Measurements from ENCODE around the gene ERBB3.

- no peak for TF ChIP-seq POLR2A (IDR thresholded peaks at IDR 0.05; ENCODE audit: control extremely low read depth in 1 of 2, low read depth in 2 of 2, low read length in 2 of 2)
- no peak for TF ChIP-seq EP300 (IDR thresholded peaks at IDR 0.05; ENCODE audit: borderline replicate concordance in 1 of 2, low read depth in 2 of 2, low read length in 2 of 2)
- TF ChIP-seq SUZ12 (IDR thresholded peaks at IDR 0.05; ENCODE audit: low read length): no peak
- no peak for TF ChIP-seq EZH2 (IDR thresholded peaks at IDR 0.05; ENCODE audit: low read depth, low read length, severe bottlenecking)
- TF ChIP-seq CTCF (IDR thresholded peaks at IDR 0.05; ENCODE audit: control extremely low read depth in 1 of 3, insufficient read depth in 1 of 3, low read depth in 1 of 3, low read length in 3 of 3): no peak
- TF ChIP-seq CHD2 (IDR thresholded peaks at IDR 0.05; ENCODE audit: low read length): no peak
- no peak for TF ChIP-seq JUND (IDR thresholded peaks at IDR 0.05; ENCODE audit: low read length)
- no peak for TF ChIP-seq NRF1 (IDR thresholded peaks at IDR 0.05; ENCODE audit: low read depth, low read length)
- no peak for TF ChIP-seq EGR1 (IDR thresholded peaks at IDR 0.05; ENCODE audit: borderline replicate concordance, low read depth, low read length)
These were observed 3.0 kb downstream of the ERBB3 start for GRCh38 chr12:56082967-56083366.

All from H1 (cell line).